Left lung (tissue), 10 donors: Measurements from ENCODE around the gene MAP3K19. TPM values are rescaled to one million over a fixed set of nuclear protein-coding genes. Genes with fewer than 3 reads are reported as not detected.

Experiments used
- ATAC-seq: fragments of 200-7000 bp; cut with Tn5 transposase; one replicate; pipeline ENCODE4 v1.9.1; 2020; ENCODE audit warnings: moderate library complexity
- DNase-seq, 4 donors: peaks; one replicate each; pipeline ENCODE4 v3.0.0-alpha.2; 2013 to 2020
- H3K27ac ChIP-seq, 2 donors: fragments of 200-600 bp; sonication (generic) in 1 of 2; one replicate each; pipeline versions ENCODE4 v1.5.0 to v1.8.0; 2020 to 2021
- H3K27me3 ChIP-seq, 2 donors: fragments of 200-600 bp; sonication (generic) in 1 of 2; one replicate each; pipeline versions ENCODE4 v1.5.0 to v1.8.0; 2020 to 2021
- H3K36me3 ChIP-seq, 2 donors: fragments of 200-600 bp; sonication (generic) in 1 of 2; one replicate each; pipeline versions ENCODE4 v1.5.0 to v1.8.0; 2020 to 2021
- H3K4me1 ChIP-seq, 2 donors: fragments of 200-600 bp; one replicate each; pipeline ENCODE4 v1.8.0; 2021
- H3K4me3 ChIP-seq, 2 donors: fragments of 200-600 bp; sonication (generic) in 1 of 2; one replicate each; pipeline versions ENCODE4 v1.5.0 to v1.8.0; 2020 to 2021; ENCODE audit warnings: mild to moderate bottlenecking in 1 of 2
- H3K9me3 ChIP-seq, 2 donors: fragments of 200-600 bp; sonication (generic) in 1 of 2; one replicate each; pipeline versions ENCODE4 v1.5.0 to v1.8.0; 2020 to 2021
- intact Hi-C, 2 donors: fragments of 100-400 bp; cut with DNase I; formaldehyde crosslinking; loops; one replicate each; pipeline versions ENCODE4 v1.11.2 to v1.14.2; 2022
- polyA plus RNA-seq, 6 donors: library from polyadenylated mRNA; unstranded; fragments of 120-200 nt; gene quantifications; one replicate each; pipeline ENCODE4 v1.2.1, GENCODE V29; 2013; ENCODE audit not compliant: insufficient read length in 6 of 6
- total RNA-seq, 2 donors: library from RNA; stranded (reverse); fragmentation: NEBNext Ultra II Directional; extraction: Animal tissue kit (Norgen Biotek cat#: 25700); gene quantifications; one replicate each; pipeline ENCODE4 v1.2.1, GENCODE V29; 2021
- TF ChIP-seq, protein P1 (sequence below), 2 donors: fragments of 200-600 bp; sonication (generic) in 1 of 2; IDR thresholded peaks; one replicate each; pipeline versions ENCODE4 v1.5.0 to v1.8.0; 2021; ENCODE audit warnings: antibody characterized with exemption in 2 of 2
- donor health status: DM: no; HTN: yes; CAD: no.
- donor health status: DM: no; HTN: no; CAD: no.

MAP3K19 gene
- total and polyA plus RNA-seq, 8 donors = 0.79 to 4.8 (median 2.8) TPM; not detected in 1

DNA sequence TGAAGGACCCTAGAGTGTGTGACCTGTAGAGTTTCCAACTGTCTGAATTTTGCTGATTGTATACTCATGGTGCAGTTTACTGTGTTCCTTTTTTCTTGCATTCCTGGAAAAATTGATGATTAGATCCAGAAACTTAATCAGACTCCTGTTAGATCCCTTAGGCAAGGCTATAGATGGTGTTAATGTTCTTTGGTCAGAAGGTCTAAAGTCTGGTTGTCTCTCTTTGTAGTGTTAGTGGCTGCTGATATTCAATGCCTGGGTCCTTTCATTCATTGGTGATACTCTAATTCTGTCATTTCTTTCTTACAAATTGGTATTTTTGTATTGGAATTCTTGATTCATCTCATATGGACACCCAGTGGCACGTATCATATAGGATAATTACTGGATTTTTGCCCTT, 122.3 kb downstream of the MAP3K19 start:
- TF ChIP-seq, protein P1, sequence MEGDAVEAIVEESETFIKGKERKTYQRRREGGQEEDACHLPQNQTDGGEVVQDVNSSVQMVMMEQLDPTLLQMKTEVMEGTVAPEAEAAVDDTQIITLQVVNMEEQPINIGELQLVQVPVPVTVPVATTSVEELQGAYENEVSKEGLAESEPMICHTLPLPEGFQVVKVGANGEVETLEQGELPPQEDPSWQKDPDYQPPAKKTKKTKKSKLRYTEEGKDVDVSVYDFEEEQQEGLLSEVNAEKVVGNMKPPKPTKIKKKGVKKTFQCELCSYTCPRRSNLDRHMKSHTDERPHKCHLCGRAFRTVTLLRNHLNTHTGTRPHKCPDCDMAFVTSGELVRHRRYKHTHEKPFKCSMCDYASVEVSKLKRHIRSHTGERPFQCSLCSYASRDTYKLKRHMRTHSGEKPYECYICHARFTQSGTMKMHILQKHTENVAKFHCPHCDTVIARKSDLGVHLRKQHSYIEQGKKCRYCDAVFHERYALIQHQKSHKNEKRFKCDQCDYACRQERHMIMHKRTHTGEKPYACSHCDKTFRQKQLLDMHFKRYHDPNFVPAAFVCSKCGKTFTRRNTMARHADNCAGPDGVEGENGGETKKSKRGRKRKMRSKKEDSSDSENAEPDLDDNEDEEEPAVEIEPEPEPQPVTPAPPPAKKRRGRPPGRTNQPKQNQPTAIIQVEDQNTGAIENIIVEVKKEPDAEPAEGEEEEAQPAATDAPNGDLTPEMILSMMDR (IDR thresholded peaks at IDR 0.05) = no peak
- Histone ChIP-seq H3K9me3 (no peaks in the 10 kb centered on the region), H3K27me3 (no peaks in the 10 kb centered on the region), H3K36me3 (peaks cover 0 to 21% of the 10 kb centered on the region in 2 donors), H3K4me1 (peaks cover 15 to 83% of the 10 kb centered on the region in 2 donors), H3K4me3 (no peak overlapping the region), H3K27ac (no peak overlapping the region)
- intact Hi-C loops = no loop called here
- DNase-seq (no peak), ATAC-seq (no peak)

DNA sequence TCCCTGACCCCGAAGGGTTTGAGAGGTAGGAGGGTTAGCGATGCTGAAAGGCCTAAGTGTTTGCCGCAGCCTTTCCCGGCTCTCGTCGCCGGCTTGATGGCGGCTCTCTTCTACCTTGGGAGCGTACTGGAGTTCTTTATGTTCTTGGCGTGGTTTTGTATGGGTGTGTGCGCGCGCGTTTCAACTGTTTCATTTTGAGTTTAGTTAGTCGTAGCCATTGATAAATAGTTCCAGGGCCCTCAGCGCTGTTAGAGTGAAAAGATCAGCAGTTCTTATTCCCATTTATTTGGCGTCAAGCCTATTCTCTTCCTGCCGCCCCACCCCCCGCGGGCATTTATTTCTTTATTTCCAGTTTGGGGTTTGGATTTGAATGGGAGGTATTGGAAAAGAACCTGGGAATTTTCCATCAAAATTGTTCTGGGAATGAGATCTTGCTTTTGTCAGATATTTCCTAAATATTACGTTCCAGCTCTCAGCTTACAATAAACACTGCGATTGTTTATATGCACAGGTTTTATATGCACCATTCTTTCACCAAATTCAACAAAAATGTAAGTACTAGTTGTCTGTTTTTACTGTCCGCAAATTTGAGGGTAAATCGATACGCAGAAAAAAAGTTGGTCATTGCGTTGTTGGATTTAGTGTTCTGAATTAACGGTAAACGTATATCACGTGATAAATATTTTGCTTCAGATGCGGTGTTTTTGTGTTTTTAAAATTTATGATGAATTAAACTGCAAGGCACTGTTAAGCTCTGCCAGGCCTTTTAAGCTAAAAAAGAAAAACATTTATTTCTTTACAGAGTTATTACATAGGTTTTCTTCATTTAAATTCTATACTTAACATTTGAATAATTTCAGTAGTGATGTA, 127.7 kb downstream of the MAP3K19 start:
- DNase-seq (peak in 1 of 4 donors; percentile 38), ATAC-seq (peak; percentile 6)
- peak overlapping the region; percentile 97 for H3K4me3 ChIP-seq
- H3K36me3 ChIP-seq = peaks cover 0 to 9% of the 10 kb centered on the region in 2 donors
- peak overlapping the region; percentile 98 to 99 for H3K27ac ChIP-seq
- no peaks in the 10 kb centered on the region for H3K27me3 ChIP-seq
- H3K4me1 ChIP-seq = peaks cover 22 to 55% of the 10 kb centered on the region in 2 donors
- TF ChIP-seq, protein P1 (IDR thresholded peaks at IDR 0.05) = no peak
- intact Hi-C loops = no loop called here
- H3K9me3 ChIP-seq = no peaks in the 10 kb centered on the region

DNA sequence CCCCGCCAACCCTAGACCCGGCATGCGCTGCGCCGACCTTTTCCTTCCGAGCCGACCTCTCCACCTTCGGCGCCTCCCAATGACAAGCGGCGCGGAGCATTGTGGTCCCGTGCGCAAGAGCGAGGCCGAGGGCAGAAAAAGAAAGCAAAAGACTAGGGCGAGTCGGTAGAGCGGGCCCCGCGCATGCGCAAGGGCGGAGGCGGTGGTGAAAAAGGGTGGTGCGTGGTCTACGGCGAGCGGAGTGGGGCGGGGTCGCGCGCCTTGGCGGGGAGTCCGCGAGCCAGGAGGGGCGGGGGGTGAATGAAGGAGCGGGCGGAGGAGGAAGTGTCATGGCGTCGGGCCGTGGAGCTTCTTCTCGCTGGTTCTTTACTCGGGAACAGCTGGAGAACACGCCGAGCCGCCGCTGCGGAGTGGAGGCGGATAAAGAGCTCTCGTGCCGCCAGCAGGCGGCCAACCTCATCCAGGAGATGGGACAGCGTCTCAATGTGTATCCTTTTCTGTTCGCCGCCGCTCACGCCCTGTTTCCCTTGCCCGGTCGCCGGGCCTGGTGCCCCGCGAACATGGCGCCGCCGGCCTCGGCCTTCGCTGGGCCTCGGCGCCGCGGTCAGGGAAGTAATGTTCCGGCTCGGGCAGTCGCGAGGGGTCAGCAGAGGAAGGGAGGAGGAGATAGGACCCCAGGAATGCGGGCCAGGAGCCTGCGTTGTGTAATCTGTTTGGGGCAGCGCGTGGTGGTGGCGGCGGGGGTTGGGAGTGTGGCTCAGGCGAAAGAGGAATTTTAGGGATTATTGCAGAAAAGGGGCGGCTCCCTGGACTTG, 128.5 kb downstream of the MAP3K19 start, which contains the start of gene CCNT2:
Gene CCNT2, plus strand, starts transcription at position 297 of the 815 bp plus-strand sequence. Its CDS starts 33 bp downstream, at position 330.
- Histone ChIP-seq H3K4me1 (peaks cover 22 to 47% of the 10 kb centered on the region in 2 donors), H3K4me3 (peak within 1 kb of the TSS; percentile 97), H3K36me3 (peaks cover 0 to under 1% of the 10 kb centered on the region in 2 donors), H3K9me3 (no peaks in the 10 kb centered on the region), H3K27me3 (no peaks in the 10 kb centered on the region), H3K27ac (peak within 1 kb of the TSS; percentile 98 to 99)
- DNase-seq (peak; percentile 98 to 100 (median 100)), ATAC-seq (peak; percentile 94)
- TF ChIP-seq, protein P1 (IDR thresholded peaks at IDR 0.05) = peak in 1 of 2 donors; percentile 15
- intact Hi-C loops = no loop called here

DNA sequence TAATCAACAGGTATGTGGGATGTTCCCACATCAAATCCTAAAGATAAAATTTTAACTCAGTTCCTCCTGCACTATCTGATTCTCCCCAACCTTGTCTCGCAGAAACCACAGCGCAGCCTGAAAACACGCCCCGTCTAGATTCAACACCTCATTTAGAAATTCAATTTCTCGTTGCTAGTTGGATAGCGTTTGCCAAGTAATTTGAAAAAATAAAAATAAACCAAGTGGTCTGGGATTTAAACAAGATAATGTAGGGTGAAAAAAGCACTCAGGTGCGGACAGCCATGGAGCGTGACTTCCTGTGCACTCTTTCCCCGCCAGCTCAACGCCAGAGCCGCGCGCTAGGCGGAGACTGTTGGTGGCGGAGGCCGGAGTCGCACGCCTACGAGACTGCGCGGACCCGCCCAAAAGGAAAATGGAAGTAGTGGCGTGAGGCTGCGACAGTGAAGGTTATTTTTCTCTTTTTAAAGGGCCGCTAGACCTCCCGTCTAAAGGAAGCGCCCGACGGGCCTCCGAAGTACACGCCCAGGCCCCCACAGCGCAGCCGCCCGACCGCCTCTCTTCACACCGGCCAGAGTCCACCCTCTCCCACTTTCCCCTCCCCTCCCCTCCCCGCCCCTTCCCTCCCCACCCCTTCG, 129.2 kb downstream of the MAP3K19 start:
- peak overlapping the region; percentile 91 to 99 for H3K27ac ChIP-seq
- ATAC-seq = peak; percentile 85
- intact Hi-C loops = no loop called here

More for the DNA sequence above, 129.2 kb downstream of the MAP3K19 start:
- H3K27me3 ChIP-seq = no peaks in the 10 kb centered on the region
- peak overlapping the region; percentile 45 to 97 for H3K4me3 ChIP-seq
- peak in 2 of 4 donors; percentile 89 to 96 for DNase-seq
- TF ChIP-seq, protein P1 (IDR thresholded peaks at IDR 0.05) = peak in 1 of 2 donors; percentile 22
- H3K36me3 ChIP-seq = no peaks in the 10 kb centered on the region
- no peaks in the 10 kb centered on the region for H3K9me3 ChIP-seq
- H3K4me1 ChIP-seq = peaks cover 22 to 39% of the 10 kb centered on the region in 2 donors
